Neuronal stem cell (in vitro differentiated cells): ENCODE data around the gene DMRTB1.

Experiments
- DNase-seq: peaks from one replicate; pipeline ENCODE4 v3.0.0-alpha.2; 2013; ENCODE audit warnings: low spot score
- H2AFZ ChIP-seq: one replicate; pipeline ENCODE4 v1.6.1; 2013; ENCODE audit warnings: mild to moderate bottlenecking, low read length, inconsistent platforms
- H2AK5ac ChIP-seq: 2 replicates; pipeline ENCODE4 v1.6.1; 2013; ENCODE audit warnings: low read depth, mild to moderate bottlenecking, inconsistent platforms, low read length, moderate library complexity, mixed read lengths
- H2BK120ac ChIP-seq: 2 replicates; pipeline ENCODE4 v1.6.1; 2013; ENCODE audit warnings: low read depth, mild to moderate bottlenecking, inconsistent platforms, low read length, moderate library complexity, mixed read lengths
- H2BK12ac ChIP-seq: one replicate; pipeline ENCODE4 v1.6.1; 2013; ENCODE audit warnings: low read length, inconsistent platforms
- H2BK15ac ChIP-seq: 2 replicates; pipeline ENCODE4 v1.6.1; 2013; ENCODE audit warnings: mild to moderate bottlenecking, low read length, inconsistent platforms, mixed read lengths
- H2BK5ac ChIP-seq: one replicate; pipeline ENCODE4 v1.6.1; 2013; ENCODE audit warnings: inconsistent platforms, mild to moderate bottlenecking, low read length, moderate library complexity
- H3K14ac ChIP-seq: one replicate; pipeline ENCODE4 v1.6.1; 2013; ENCODE audit warnings: low read length, inconsistent platforms
- H3K18ac ChIP-seq: 2 replicates; pipeline ENCODE4 v1.6.1; 2013; ENCODE audit warnings: low read length, inconsistent platforms
- H3K23ac ChIP-seq: 2 replicates; pipeline ENCODE4 v1.6.1; 2013; ENCODE audit warnings: low read depth, mild to moderate bottlenecking, mixed read lengths, low read length, inconsistent platforms; ENCODE audit not compliant: poor library complexity
- H3K27ac ChIP-seq: replicated peaks from 3 replicates; pipeline ENCODE4 v1.5.1; 2013; ENCODE audit warnings: low read length, inconsistent platforms
- H3K27me3 ChIP-seq, 3 experiments: 2 replicates each; pipeline ENCODE4 v1.6.1; 2013; ENCODE audit warnings: low read length in 3 of 3, mild to moderate bottlenecking in 2 of 3, inconsistent platforms in 1 of 3, low read depth in 1 of 3, mixed read lengths in 1 of 3, moderate library complexity in 1 of 3; ENCODE audit not compliant: control insufficient read depth in 3 of 3, insufficient read depth in 3 of 3
- H3K36me3 ChIP-seq, 2 donors: replicated peaks in 1 of 2; 2 replicates each; pipeline ENCODE4 v1.6.1; 2013; ENCODE audit warnings: low read length in 2 of 2; ENCODE audit not compliant: control insufficient read depth in 2 of 2, insufficient read depth in 2 of 2
- H3K4ac ChIP-seq: 2 replicates; pipeline ENCODE4 v1.6.1; 2013; ENCODE audit warnings: inconsistent platforms, mild to moderate bottlenecking, low read length, moderate library complexity
- H3K4me1 ChIP-seq, 2 donors: 1 replicate in 1 of 2; 2 replicates in 1 of 2; pipeline ENCODE4 v1.6.1; 2013; ENCODE audit warnings: low read length in 2 of 2, low read depth in 1 of 2; ENCODE audit not compliant: control insufficient read depth in 2 of 2, insufficient read depth in 1 of 2
- H3K4me2 ChIP-seq: one replicate; pipeline ENCODE4 v1.6.1; 2013; ENCODE audit warnings: mild to moderate bottlenecking, low read length, inconsistent platforms; ENCODE audit not compliant: insufficient read depth, poor library complexity, severe bottlenecking
- H3K4me3 ChIP-seq, 2 donors: 2 replicates each; pipeline ENCODE4 v1.5.1; 2013; ENCODE audit warnings: low read length in 2 of 2, mild to moderate bottlenecking in 2 of 2, inconsistent platforms in 1 of 2, moderate library complexity in 1 of 2
- H3K79me1 ChIP-seq: one replicate; pipeline ENCODE4 v1.6.1; 2013; ENCODE audit warnings: low read depth, mild to moderate bottlenecking, inconsistent platforms, low read length, moderate library complexity
- H3K9ac ChIP-seq: one replicate; pipeline ENCODE4 v1.6.1; 2013; ENCODE audit warnings: mild to moderate bottlenecking, low read depth, low read length, inconsistent platforms; ENCODE audit not compliant: poor library complexity
- H3K9me3 ChIP-seq, 2 donors: replicated peaks in 1 of 2; 2 replicates each; pipeline versions ENCODE3 to v1.6.1; 2013; ENCODE audit warnings: low read length in 2 of 2, mild to moderate bottlenecking in 2 of 2, inconsistent platforms in 1 of 2, low read depth in 1 of 2, mixed read lengths in 1 of 2, moderate library complexity in 1 of 2; ENCODE audit not compliant: control insufficient read depth in 2 of 2, insufficient read depth in 1 of 2
- H4K8ac ChIP-seq: one replicate; pipeline ENCODE4 v1.6.1; 2013; ENCODE audit warnings: low read depth, mild to moderate bottlenecking, inconsistent platforms, low read length, moderate library complexity
- H4K91ac ChIP-seq: one replicate; pipeline ENCODE4 v1.6.1; 2013; ENCODE audit warnings: low read length, low read depth, mild to moderate bottlenecking, inconsistent platforms; ENCODE audit not compliant: poor library complexity
- WGBS, 2 donors: extraction: QIAGEN DNeasy Blood & Tissue Kit; methylation state at CpG; one replicate each; pipeline ENCODE4 v1.1.7; 2013; ENCODE audit warnings: missing lambda C conversion rate in 2 of 2, mixed read lengths in 1 of 2; ENCODE audit not compliant: insufficient read length in 2 of 2, insufficient replicate concordance in 1 of 2; ENCODE audit errors: extremely low coverage in 2 of 2; 5-methylcytosine and 5-hydroxymethylcytosine counted together

Gene DMRTB1

DNA sequence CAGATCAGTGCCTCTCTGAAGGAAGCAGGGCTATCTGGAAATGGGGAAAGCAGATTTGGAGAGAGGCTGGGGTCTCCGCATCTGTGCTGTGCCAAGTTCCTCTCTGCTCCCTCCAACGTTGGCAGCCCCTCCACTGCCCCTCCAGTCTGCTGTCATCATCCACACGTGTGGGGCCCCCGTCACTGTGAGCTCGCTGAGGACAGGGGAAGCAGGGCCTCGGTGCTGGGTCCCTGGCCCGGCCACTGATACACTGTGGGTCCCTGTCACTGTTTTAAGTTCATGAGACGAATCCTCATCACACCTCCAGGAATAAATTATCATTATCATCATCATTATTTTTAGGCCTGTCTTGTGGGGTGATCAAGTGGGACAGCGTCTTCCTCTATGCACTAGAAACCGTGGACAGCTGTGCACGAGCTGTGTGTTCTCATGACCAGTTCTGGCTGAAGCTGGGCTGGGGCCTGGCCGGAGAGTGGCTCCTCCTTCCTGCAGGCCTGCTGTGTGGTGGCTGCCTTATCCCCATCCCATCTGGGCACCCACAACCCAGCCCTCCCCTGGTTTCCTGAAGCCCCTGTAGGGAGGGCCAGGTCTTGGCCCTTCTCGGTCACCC, 52.2 kb downstream of the DMRTB1 start:
- H3K9ac ChIP-seq: no peak overlapping the region
- no peak overlapping the region for H2AFZ ChIP-seq
- H4K8ac ChIP-seq: no peak overlapping the region
- H2BK120ac ChIP-seq: no peak overlapping the region
- no peaks in the 10 kb centered on the region for H3K36me3 ChIP-seq
- no peak overlapping the region for H2BK5ac ChIP-seq
- H3K4ac ChIP-seq: no peak overlapping the region
- no peak overlapping the region for H3K4me2 ChIP-seq
- H3K18ac ChIP-seq: peak overlapping the region; percentile 52
- H3K27ac ChIP-seq: no peak overlapping the region
- no peaks in the 10 kb centered on the region for H3K9me3 ChIP-seq
- peaks cover 0 to 14% (median 0%) of the 10 kb centered on the region in 3 experiments for H3K27me3 ChIP-seq
- H3K4me3 ChIP-seq: no peak overlapping the region
- DNase-seq: no peak
- WGBS, 2 donors: no CpG with 5 or more reads among the region's 13 CpGs
- H3K79me1 ChIP-seq: no peaks in the 10 kb centered on the region
- H2BK12ac ChIP-seq: peak overlapping the region; percentile 51
- peaks cover 6 to 24% of the 10 kb centered on the region in 2 donors for H3K4me1 ChIP-seq
- H3K14ac ChIP-seq: no peak overlapping the region
- H2AK5ac ChIP-seq: peak overlapping the region; percentile 47
- no peak overlapping the region for H4K91ac ChIP-seq
- no peak overlapping the region for H2BK15ac ChIP-seq
- H3K23ac ChIP-seq: peak overlapping the region; percentile 49

DNA sequence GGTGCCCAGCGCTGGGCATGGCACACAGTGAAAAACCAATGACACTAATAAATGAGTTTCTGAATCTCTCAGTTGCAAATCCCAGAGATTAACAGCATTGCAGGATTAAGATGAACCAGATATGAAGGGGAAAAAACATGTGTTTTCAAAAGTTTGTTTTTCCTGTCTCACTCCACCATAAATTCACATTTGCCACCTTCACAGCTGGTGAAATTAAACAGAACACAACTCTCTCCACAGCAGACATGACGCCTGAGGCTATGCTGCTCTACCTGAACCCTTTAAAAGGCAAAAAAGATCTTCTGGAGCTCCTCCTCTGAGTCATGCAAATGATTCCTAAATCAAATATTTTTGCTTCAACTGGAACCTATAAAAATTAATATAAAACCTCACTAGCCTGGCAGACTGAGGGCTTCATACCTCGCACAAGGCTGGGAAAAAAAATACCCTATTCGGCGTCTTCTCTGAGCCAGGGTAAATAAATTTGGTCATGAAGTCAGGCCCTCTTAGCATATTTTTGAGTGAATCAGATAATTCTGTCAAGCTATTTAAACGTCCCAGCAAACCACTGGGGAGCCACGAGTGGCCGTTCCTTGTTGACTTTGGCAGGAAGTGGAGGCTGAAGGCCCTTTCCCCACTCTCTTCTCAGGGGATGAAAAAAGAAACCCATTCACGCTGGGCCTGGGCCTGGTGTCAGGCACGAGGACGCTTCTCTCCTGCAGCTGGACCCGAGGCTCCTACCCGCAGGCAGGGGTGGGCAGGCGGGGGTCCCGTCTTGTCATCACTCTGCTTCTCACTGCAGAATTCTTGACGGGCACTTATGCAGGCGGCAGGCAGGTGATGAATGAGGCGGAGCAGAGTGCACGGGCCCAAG, 53.0 kb downstream of the DMRTB1 start:
- Histone ChIP-seq H3K4me3 (no peak overlapping the region), H3K23ac (peak overlapping the region; percentile 83), H2BK5ac (no peak overlapping the region), H3K9me3 (no peaks in the 10 kb centered on the region), H3K18ac (peak overlapping the region; percentile 11), H3K14ac (no peak overlapping the region), H2BK12ac (no peak overlapping the region), H3K27ac (no peak overlapping the region), H2AK5ac (peak overlapping the region; percentile 79), H3K4ac (no peak overlapping the region), H2BK15ac (peak overlapping the region; percentile 60), H3K36me3 (no peaks in the 10 kb centered on the region), H4K91ac (no peak overlapping the region), H3K9ac (peak overlapping the region; percentile 17), H3K4me1 (peaks cover 6 to 18% of the 10 kb centered on the region in 2 donors), H3K27me3 (peaks cover 0 to 17% (median 0%) of the 10 kb centered on the region in 3 experiments), H4K8ac (no peak overlapping the region), H2BK120ac (peak overlapping the region; percentile 14), H2AFZ (no peak overlapping the region), H3K79me1 (no peaks in the 10 kb centered on the region), H3K4me2 (no peak overlapping the region)
- DNase-seq: no peak
- WGBS, 2 donors: no CpG with 5 or more reads among the region's 19 CpGs

DNA sequence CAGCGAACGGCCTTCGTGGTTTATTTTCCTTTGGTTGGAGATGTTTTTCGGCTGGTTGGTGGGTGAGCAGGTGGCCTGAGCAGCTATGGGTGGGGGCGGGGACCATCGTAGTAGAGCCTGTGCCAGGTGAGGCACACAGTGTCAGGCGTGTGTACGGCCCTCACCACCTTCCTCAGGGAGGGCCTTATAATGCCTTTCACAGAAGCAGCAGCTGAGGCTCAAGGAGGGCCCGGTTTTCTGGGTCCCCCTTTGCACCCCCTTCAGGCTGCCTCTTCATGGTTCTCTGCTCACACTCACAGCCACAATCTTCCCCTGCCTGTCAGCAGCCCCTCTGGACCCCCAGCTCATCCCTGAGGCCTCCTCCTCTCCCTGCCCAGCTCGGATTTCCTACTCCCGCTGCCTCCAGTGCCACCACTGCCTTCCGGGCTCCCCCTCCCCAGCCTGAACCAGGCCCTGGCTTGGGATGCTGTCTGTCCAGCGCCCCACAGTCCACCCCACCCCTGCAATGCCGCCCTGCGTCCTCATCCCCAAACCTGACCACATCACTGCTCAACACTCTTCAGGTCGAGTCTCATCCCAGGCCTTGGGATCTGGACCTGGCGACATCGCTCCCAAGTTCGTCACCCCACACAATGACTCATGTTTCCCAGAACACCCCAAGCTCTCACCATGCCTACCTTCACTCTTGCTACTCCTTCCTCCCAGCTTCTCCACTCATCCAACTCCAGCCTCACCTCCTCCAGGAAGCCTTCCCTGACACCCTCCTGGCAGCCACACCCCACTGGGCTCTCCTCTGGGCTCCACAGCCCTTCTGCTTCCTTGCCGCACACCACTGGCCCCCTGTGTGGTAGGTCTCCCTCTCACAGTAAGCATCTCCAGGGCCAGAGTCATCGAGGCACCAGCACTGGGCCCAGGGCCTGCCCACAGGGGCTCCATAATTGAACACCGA, 53.9 kb downstream of the DMRTB1 start:
- H3K4me3 ChIP-seq: no peak overlapping the region
- peaks cover 6 to 10% of the 10 kb centered on the region in 2 donors for H3K4me1 ChIP-seq
- peak overlapping the region; percentile 75 for H3K14ac ChIP-seq
- H3K36me3 ChIP-seq: no peaks in the 10 kb centered on the region
- no peaks in the 10 kb centered on the region for H3K9me3 ChIP-seq
- H3K4me2 ChIP-seq: no peak overlapping the region
- H3K23ac ChIP-seq: peak overlapping the region; percentile 50
- no peak overlapping the region for H3K27ac ChIP-seq
- H2BK15ac ChIP-seq: peak overlapping the region; percentile 60
- no peak overlapping the region for H4K8ac ChIP-seq
- H3K27me3 ChIP-seq: peaks cover 0 to 15% (median 0%) of the 10 kb centered on the region in 3 experiments
- no CpG with 5 or more reads among the region's 22 CpGs for whole genome bisulfite sequencing, 2 donors
- peak overlapping the region; percentile 27 for H3K4ac ChIP-seq
- peak overlapping the region; percentile 93 for H2BK12ac ChIP-seq
- H3K18ac ChIP-seq: peak overlapping the region; percentile 77
- peak overlapping the region; percentile 30 for H3K9ac ChIP-seq
- H3K79me1 ChIP-seq: no peaks in the 10 kb centered on the region
- no peak overlapping the region for H2AFZ ChIP-seq
- H2BK120ac ChIP-seq: peak overlapping the region; percentile 24
- DNase-seq: no peak
- no peak overlapping the region for H4K91ac ChIP-seq
- H2BK5ac ChIP-seq: peak overlapping the region; percentile 57
- H2AK5ac ChIP-seq: peak overlapping the region; percentile 79
